ENCODE measurements around the gene TRANK1.
"Not testable (repeated sequence)": the region's sequence is repeated elsewhere in the genome, so short reads cannot be mapped to it uniquely, and the experiment has no call there.

The TRANK1 gene

GRCh38 chr3:36956155-36956554 is 11.3 kb upstream of the TRANK1 start:
- no peak for DNase-seq

GRCh38 chr3:36954452-36955134 is 9.7 kb upstream of the TRANK1 start:
- DNase-seq, result no peak

GRCh38 chr3:36947814-36948213 is 3.0 kb upstream of the TRANK1 start:
- DNase-seq, result not testable (repeated sequence)

- DNase-seq, result no peak
These were observed 603 bp upstream of the TRANK1 start for GRCh38 chr3:36945333-36945980.

- DNase-seq, result peak; percentile 91
These were observed 728 bp downstream of the TRANK1 start for GRCh38 chr3:36944012-36944640.

GRCh38 chr3:36943601-36944000 is 1.3 kb downstream of the TRANK1 start:
- DNase-seq, result no peak

GRCh38 chr3:36942638-36943248 is 2.1 kb downstream of the TRANK1 start:
- DNase-seq, result no peak

GRCh38 chr3:36941658-36942057 is 3.2 kb downstream of the TRANK1 start:
- DNase-seq, result no peak

GRCh38 chr3:36941162-36941561 is 3.7 kb downstream of the TRANK1 start:
- no peak for DNase-seq

- DNase-seq, result no peak
These were observed 7.4 kb downstream of the TRANK1 start for GRCh38 chr3:36937492-36937891.

- no peak for DNase-seq
These were observed 11.1 kb downstream of the TRANK1 start for GRCh38 chr3:36933540-36934296.

- DNase-seq, result not testable (repeated sequence)
These were observed 13.4 kb downstream of the TRANK1 start for GRCh38 chr3:36931424-36931823.

GRCh38 chr3:36928220-36928619 is 16.6 kb downstream of the TRANK1 start:
- no peak for DNase-seq

GRCh38 chr3:36926292-36926897 is 18.5 kb downstream of the TRANK1 start:
- DNase-seq, result no peak

- DNase-seq, result no peak
These were observed 19.9 kb downstream of the TRANK1 start for GRCh38 chr3:36924744-36925521.

- DNase-seq, result no peak
These were observed 20.7 kb downstream of the TRANK1 start for GRCh38 chr3:36923981-36924743.

GRCh38 chr3:36923523-36923943 is 21.3 kb downstream of the TRANK1 start:
- DNase-seq, result no peak

GRCh38 chr3:36920884-36921567 is 23.8 kb downstream of the TRANK1 start:
- DNase-seq, result no peak

GRCh38 chr3:36919439-36920160 is 25.3 kb downstream of the TRANK1 start:
- no peak for DNase-seq

- DNase-seq, result no peak
These were observed 26.8 kb downstream of the TRANK1 start for GRCh38 chr3:36918050-36918449.

Measured in eye (tissue), 1 donor.